ENCODE results near the gene SAP30BP.

SAP30BP gene

DNA sequence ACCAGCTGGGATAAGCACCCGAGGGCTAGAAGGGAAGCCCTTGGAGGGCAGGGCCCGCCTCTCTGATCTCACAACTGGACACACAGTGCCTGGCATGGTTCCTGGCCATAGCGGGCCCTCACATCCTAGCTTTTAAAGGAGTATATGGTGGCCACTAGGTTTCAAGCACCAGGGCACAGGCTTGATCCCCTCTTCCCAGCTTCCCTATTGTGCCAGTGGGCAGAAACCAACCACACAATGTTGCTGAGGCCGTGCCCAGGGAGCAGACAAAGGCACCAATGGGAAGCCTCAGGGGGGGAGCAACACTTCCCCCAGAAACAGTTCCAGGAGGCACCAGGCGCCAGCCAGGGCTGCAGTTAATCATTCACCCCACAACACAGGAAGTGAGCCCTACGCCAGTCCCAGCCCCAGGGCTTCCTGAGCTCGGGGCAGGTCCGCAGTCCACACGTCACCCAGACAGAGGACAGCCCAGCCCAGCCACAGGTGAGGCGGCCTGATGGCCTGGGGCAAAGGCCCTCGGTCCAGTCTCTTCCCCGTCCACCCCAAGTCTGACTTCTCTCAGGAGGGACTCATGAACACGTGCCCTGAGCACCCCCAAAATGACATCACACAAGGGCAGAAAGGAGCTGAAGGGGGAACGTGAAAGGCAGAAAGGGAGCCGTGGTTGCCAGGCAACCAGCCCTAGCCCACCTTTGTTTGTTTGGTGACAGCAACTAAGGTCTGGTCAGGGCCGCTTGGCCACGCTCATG is 21.1 kb upstream of the SAP30BP start:
- ChIA-PET CTCF (interaction anchor here (0.6 to 22.8 kb wide), 7 partner anchors 15 to 140 kb away, joined by 4 to 410 read pairs (median 9); partner anchors contain the start of gene SMIM5), POLR2A (interaction anchor here (1.8 kb wide), 1 partner anchor 12 kb away, joined by 9 read pairs; the partner anchor contains the start of gene SMIM5)
- no peak overlapping the region for H3K4me3 ChIP-seq (ENCODE audit: low read depth, low read length)
- H3K9me3 ChIP-seq (ENCODE audit: control insufficient read depth, insufficient read depth, low read depth, low read length): no peaks in the 10 kb centered on the region
- TF ChIP-seq, protein P1, sequence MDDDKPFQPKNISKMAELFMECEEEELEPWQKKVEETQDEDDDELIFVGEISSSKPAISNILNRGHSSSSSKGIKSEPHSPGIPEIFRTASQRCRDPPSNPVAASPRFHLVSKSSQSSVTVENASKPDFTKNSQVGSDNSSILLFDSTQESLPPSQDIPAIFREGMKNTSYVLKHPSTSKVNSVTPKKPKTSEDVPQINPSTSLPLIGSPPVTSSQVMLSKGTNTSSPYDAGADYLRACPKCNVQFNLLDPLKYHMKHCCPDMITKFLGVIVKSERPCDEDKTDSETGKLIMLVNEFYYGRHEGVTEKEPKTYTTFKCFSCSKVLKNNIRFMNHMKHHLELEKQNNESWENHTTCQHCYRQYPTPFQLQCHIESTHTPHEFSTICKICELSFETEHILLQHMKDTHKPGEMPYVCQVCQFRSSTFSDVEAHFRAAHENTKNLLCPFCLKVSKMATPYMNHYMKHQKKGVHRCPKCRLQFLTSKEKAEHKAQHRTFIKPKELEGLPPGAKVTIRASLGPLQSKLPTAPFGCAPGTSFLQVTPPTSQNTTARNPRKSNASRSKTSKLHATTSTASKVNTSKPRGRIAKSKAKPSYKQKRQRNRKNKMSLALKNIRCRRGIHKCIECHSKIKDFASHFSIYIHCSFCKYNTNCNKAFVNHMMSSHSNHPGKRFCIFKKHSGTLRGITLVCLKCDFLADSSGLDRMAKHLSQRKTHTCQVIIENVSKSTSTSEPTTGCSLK (tag by site-specific recombination; IDR thresholded peaks at IDR 0.05): no peak
- no peak for TF ChIP-seq ZNF37A (tag by site-specific recombination; IDR thresholded peaks at IDR 0.05)
- TF ChIP-seq TCF7L2 (IDR thresholded peaks at IDR 0.05; ENCODE audit: borderline replicate concordance, low read depth, low read length): no peak
- no peak for TF ChIP-seq OVOL3 (tag by site-specific recombination; IDR thresholded peaks at IDR 0.05)
- no peak for TF ChIP-seq IKZF3 (tag by site-specific recombination; IDR thresholded peaks at IDR 0.05)
- TF ChIP-seq, protein P2, sequence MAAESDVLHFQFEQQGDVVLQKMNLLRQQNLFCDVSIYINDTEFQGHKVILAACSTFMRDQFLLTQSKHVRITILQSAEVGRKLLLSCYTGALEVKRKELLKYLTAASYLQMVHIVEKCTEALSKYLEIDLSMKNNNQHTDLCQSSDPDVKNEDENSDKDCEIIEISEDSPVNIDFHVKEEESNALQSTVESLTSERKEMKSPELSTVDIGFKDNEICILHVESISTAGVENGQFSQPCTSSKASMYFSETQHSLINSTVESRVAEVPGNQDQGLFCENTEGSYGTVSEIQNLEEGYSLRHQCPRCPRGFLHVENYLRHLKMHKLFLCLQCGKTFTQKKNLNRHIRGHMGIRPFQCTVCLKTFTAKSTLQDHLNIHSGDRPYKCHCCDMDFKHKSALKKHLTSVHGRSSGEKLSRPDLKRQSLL (tag by site-specific recombination; IDR thresholded peaks at IDR 0.05): no peak
- TF ChIP-seq ZNF529 (tag by site-specific recombination; IDR thresholded peaks at IDR 0.05; ENCODE audit: insufficient replicate concordance): no peak
- no peak for TF ChIP-seq ZNF837 (tag by site-specific recombination; IDR thresholded peaks at IDR 0.05)
- TF ChIP-seq, protein P3, sequence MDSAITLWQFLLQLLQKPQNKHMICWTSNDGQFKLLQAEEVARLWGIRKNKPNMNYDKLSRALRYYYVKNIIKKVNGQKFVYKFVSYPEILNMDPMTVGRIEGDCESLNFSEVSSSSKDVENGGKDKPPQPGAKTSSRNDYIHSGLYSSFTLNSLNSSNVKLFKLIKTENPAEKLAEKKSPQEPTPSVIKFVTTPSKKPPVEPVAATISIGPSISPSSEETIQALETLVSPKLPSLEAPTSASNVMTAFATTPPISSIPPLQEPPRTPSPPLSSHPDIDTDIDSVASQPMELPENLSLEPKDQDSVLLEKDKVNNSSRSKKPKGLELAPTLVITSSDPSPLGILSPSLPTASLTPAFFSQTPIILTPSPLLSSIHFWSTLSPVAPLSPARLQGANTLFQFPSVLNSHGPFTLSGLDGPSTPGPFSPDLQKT (IDR thresholded peaks at IDR 0.05; ENCODE audit: borderline replicate concordance, low read depth, low read length): no peak
- TF ChIP-seq SCRT2 (tag by site-specific recombination; IDR thresholded peaks at IDR 0.05): no peak
- TF ChIP-seq GFI1B (tag by site-specific recombination; IDR thresholded peaks at IDR 0.05): no peak
- TF ChIP-seq ZNF394 (tag by site-specific recombination; IDR thresholded peaks at IDR 0.05; ENCODE audit: borderline replicate concordance): no peak
- no peak for TF ChIP-seq ZSCAN23 (tag by site-specific recombination; IDR thresholded peaks at IDR 0.05)
- no peak for TF ChIP-seq FEZF1 (tag by site-specific recombination; IDR thresholded peaks at IDR 0.05)
- TF ChIP-seq ZNF266 (tag by site-specific recombination; IDR thresholded peaks at IDR 0.05; ENCODE audit: low read depth): no peak
- no peak for TF ChIP-seq ZNF132 (tag by site-specific recombination; IDR thresholded peaks at IDR 0.05; ENCODE audit: borderline replicate concordance)
- TF ChIP-seq, protein P4, sequence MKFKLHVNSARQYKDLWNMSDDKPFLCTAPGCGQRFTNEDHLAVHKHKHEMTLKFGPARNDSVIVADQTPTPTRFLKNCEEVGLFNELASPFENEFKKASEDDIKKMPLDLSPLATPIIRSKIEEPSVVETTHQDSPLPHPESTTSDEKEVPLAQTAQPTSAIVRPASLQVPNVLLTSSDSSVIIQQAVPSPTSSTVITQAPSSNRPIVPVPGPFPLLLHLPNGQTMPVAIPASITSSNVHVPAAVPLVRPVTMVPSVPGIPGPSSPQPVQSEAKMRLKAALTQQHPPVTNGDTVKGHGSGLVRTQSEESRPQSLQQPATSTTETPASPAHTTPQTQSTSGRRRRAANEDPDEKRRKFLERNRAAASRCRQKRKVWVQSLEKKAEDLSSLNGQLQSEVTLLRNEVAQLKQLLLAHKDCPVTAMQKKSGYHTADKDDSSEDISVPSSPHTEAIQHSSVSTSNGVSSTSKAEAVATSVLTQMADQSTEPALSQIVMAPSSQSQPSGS (tag by site-specific recombination; IDR thresholded peaks at IDR 0.05; ENCODE audit: low read depth): no peak
- H3K27ac ChIP-seq (ENCODE audit: extremely low read depth, low read depth, low read length): no peak overlapping the region
- H3K4me1 ChIP-seq (ENCODE audit: control insufficient read depth, insufficient read depth, low read length): no peaks in the 10 kb centered on the region
- peaks cover 13 to 74% of the 10 kb centered on the region in 2 experiments for H3K36me3 ChIP-seq (ENCODE audit: control insufficient read depth in 2 of 2, insufficient read depth in 1 of 2, low read length in 2 of 2)

DNA sequence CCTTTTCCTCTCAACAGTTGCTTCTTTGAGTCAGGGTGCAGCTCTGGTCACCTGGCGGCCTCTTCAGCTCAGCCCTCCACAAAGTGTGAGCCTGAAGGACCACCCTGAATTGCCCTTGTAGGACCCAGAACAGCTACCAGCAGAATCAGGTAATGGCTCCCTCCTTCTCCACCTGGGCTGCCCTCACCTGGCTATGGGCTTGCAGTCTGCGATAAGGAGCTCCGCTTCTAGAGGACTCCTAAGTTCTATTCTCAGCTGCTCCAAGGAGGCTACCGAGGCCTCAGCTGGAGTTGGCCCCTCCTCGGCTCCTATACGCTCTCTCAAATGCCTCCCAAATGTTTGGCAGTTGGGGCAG is 20.5 kb upstream of the SAP30BP start:
- ChIA-PET POLR2A (no interaction called here), CTCF (interaction anchor here (2.2 to 22.8 kb wide), 4 partner anchors 15 to 103 kb away, joined by 6 to 410 read pairs (median 17); partner anchors contain the start of gene SMIM5)
- Histone ChIP-seq H3K9me3 (ENCODE audit: control insufficient read depth, insufficient read depth, low read depth, low read length) (no peaks in the 10 kb centered on the region), H3K36me3 (ENCODE audit: control insufficient read depth in 2 of 2, insufficient read depth in 1 of 2, low read length in 2 of 2) (peaks cover 19 to 74% of the 10 kb centered on the region in 2 experiments), H3K4me1 (ENCODE audit: control insufficient read depth, insufficient read depth, low read length) (no peaks in the 10 kb centered on the region), H3K4me3 (ENCODE audit: low read depth, low read length) (no peak overlapping the region), H3K27ac (ENCODE audit: extremely low read depth, low read depth, low read length) (no peak overlapping the region)
- no peak for TF ChIP-seq ZSCAN30 (tag by site-specific recombination; IDR thresholded peaks at IDR 0.05)
- no peak for TF ChIP-seq ZNF610 (tag by site-specific recombination; IDR thresholded peaks at IDR 0.05; ENCODE audit: borderline replicate concordance)
- TF ChIP-seq ZFHX2 (tag by site-specific recombination; conservative IDR thresholded peaks at IDR 0.05): no peak
- no peak for TF ChIP-seq ZNF747 (tag by site-specific recombination; IDR thresholded peaks at IDR 0.05)
- no peak for TF ChIP-seq MEIS1 (CRISPR knock-in tag; IDR thresholded peaks at IDR 0.05; ENCODE audit: borderline replicate concordance)
- TF ChIP-seq ZNF561 (tag by site-specific recombination; IDR thresholded peaks at IDR 0.05; ENCODE audit: borderline replicate concordance): no peak
- TF ChIP-seq ZXDB (tag by site-specific recombination; IDR thresholded peaks at IDR 0.05): no peak
- no peak for TF ChIP-seq TRIM28 (IDR thresholded peaks at IDR 0.05; ENCODE audit: borderline replicate concordance, low read length)
- TF ChIP-seq SCRT1 (tag by site-specific recombination; IDR thresholded peaks at IDR 0.05; ENCODE audit: borderline replicate concordance): no peak

Measured in HEK293 (cell line).